KMS-11 (cell line): ENCODE data around the gene MYO1H.
A peak's percentile ranks its signal among the peaks of the same experiment; 100 is the strongest.
"Not testable (repeated sequence)": the region's sequence is repeated elsewhere in the genome, so short reads cannot be mapped to it uniquely, and the experiment has no call there.

Source experiments
- H2AFZ ChIP-seq: fragments of 200-600 bp; sonication (generic); 2 replicates; pipeline ENCODE4 v1.6.1; 2016; ENCODE audit warnings: antibody characterized with exemption, mixed run types, low read depth
- H3K27ac ChIP-seq: fragments of 200-600 bp; sonication (generic); 2 replicates; pipeline ENCODE4 v1.6.1; 2016; ENCODE audit warnings: mild to moderate bottlenecking, mixed run types
- H3K27me3 ChIP-seq: fragments of 200-600 bp; sonication (generic); 2 replicates; pipeline ENCODE4 v1.6.1; 2017; ENCODE audit warnings: mild to moderate bottlenecking, low read depth, mixed run types, moderate library complexity; ENCODE audit not compliant: insufficient read depth
- H3K36me3 ChIP-seq: fragments of 200-600 bp; sonication (generic); 2 replicates; pipeline ENCODE4 v1.6.1; 2017; ENCODE audit warnings: mild to moderate bottlenecking, mixed run types; ENCODE audit not compliant: insufficient read depth
- H3K4me1 ChIP-seq: fragments of 200-600 bp; sonication (generic); 2 replicates; pipeline ENCODE4 v1.6.1; 2016; ENCODE audit warnings: mild to moderate bottlenecking, low read depth, mixed run types; ENCODE audit not compliant: poor library complexity, severe bottlenecking
- H3K4me2 ChIP-seq: fragments of 200-600 bp; sonication (generic); 2 replicates; pipeline ENCODE4 v1.7.0; 2016; ENCODE audit warnings: mild to moderate bottlenecking, mixed run types
- H3K4me3 ChIP-seq: fragments of 200-600 bp; sonication (generic); IDR thresholded peaks from 2 replicates; pipeline ENCODE4 v1.6.1; 2017; ENCODE audit warnings: low read depth, low read length, mixed read lengths; ENCODE audit not compliant: insufficient read depth
- H3K79me2 ChIP-seq: fragments of 200-600 bp; sonication (generic); 2 replicates; pipeline ENCODE4 v1.6.1; 2016; ENCODE audit warnings: low read depth, mixed run types; ENCODE audit not compliant: insufficient read depth
- H3K9ac ChIP-seq: fragments of 200-600 bp; sonication (generic); 2 replicates; pipeline ENCODE4 v1.6.1; 2016; ENCODE audit warnings: mild to moderate bottlenecking, mixed run types
- H4K20me1 ChIP-seq: fragments of 200-600 bp; sonication (generic); 2 replicates; pipeline ENCODE4 v1.6.1; 2016; ENCODE audit warnings: mild to moderate bottlenecking, mixed run types; ENCODE audit not compliant: insufficient read depth
- TF ChIP-seq, protein P1 (sequence below): fragments of 200-600 bp; sonication (generic); conservative IDR thresholded peaks from 2 replicates; pipeline ENCODE4 v1.6.1; 2017; ENCODE audit warnings: low read depth, mild to moderate bottlenecking, antibody characterized with exemption, low read length, moderate library complexity, mixed read lengths

MYO1H gene

DNA sequence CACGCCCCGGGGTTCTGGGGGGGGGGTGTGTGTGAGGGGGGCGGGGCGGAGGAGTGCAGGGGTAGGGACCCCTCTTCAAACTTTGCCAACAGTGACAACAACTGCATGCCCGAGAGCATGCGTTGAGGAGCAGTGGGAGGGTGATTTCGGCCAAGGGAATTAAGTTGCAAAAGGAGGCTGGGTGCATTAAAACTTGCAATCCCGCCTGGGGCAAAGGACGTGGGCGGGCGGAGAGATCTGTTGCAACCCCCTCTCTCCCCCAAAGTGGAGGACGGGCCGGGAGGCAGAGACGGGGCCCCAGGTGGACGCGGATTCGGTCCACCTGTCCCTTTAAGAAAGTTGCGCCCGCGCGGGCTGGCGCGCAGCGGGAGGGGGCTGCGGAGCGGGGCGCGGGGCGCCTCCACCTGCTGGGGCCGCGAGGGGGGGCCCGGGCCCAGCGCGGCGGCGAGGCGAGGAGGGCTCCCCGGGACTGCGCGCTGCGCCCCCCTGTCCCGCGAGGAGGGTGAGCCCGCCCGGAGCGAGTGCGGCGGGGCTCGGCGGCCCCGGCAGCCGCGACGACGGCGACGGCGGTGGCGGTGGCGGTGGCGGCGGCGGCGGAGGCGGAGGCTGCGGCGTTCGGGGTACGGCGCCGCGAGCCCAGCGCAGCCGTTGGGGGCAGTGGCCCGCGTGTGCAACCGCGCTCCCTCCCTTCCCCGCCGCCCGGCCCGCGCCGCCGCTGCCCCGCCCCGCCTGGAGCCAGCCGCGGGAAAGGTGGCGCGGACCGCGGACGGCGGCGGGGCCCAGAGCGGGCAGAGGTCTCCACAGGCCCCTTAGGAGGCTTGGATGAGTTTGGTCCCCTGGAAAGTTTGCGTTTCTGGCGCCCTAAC lies 38.1 kb upstream of the MYO1H start:
- Histone ChIP-seq H3K4me1 (peaks cover 9% of the 10 kb centered on the region), H4K20me1 (no peaks in the 10 kb centered on the region), H3K27ac (peak overlapping the region; percentile 50), H3K4me3 (no peak overlapping the region), H3K27me3 (no peaks in the 10 kb centered on the region; the same call in 1 of the 2 replicates), H3K79me2 (no peaks in the 10 kb centered on the region), H3K9ac (peak overlapping the region; percentile 61; the same call in 1 of the 2 replicates), H2AFZ (peak overlapping the region; percentile 78), H3K36me3 (no peaks in the 10 kb centered on the region), H3K4me2 (peak overlapping the region; percentile 76)
- TF ChIP-seq, protein P1, sequence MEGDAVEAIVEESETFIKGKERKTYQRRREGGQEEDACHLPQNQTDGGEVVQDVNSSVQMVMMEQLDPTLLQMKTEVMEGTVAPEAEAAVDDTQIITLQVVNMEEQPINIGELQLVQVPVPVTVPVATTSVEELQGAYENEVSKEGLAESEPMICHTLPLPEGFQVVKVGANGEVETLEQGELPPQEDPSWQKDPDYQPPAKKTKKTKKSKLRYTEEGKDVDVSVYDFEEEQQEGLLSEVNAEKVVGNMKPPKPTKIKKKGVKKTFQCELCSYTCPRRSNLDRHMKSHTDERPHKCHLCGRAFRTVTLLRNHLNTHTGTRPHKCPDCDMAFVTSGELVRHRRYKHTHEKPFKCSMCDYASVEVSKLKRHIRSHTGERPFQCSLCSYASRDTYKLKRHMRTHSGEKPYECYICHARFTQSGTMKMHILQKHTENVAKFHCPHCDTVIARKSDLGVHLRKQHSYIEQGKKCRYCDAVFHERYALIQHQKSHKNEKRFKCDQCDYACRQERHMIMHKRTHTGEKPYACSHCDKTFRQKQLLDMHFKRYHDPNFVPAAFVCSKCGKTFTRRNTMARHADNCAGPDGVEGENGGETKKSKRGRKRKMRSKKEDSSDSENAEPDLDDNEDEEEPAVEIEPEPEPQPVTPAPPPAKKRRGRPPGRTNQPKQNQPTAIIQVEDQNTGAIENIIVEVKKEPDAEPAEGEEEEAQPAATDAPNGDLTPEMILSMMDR: no peak

DNA sequence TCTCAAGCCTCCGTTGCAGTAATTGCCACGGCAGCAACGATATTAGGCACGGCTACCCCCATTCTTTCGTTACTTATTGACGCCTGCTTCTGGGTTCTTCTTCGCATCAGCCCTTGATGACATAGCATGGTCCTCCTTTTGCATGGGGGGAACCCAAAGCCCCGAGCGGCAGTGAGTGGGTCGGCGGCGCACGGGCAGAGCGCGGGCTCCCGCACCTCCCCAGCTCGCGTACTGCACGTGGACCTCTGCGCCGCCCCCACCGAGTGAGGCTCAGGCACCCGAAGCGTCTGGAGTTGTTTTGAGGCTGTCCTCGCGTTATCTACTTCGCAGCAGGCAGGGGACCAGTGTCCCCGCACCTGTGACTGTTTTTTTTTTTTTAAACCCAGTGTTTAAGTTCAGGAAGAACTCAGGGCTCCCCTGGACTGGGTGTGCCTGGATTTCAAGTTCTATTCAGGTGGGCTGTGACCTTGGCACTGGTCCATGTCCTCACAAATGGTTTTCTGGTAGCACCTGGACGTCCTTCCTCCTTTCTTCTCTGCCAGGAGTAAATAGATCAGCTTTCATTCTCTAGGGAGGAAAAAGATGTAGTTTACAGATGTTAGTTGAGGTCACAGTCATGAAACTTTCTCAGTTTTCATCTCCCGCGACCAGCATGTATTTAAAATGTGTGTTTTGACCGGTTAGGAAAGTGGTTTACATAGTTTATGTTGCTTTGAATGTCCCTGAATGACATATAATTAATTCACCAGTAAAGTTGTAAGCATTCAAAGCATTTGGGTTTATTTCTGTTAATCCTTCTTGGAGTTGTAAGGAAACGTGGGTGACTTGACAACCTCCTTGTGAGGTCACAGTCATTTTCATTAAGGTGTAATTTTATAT lies 37.2 kb upstream of the MYO1H start:
- TF ChIP-seq, protein P1: no peak
- Histone ChIP-seq H3K9ac (peak overlapping the region; percentile 61; the same call in 1 of the 2 replicates), H3K27ac (peak overlapping the region; percentile 50), H3K4me1 (peaks cover 9% of the 10 kb centered on the region), H3K36me3 (no peaks in the 10 kb centered on the region), H3K79me2 (no peaks in the 10 kb centered on the region), H3K27me3 (no peaks in the 10 kb centered on the region; the same call in 1 of the 2 replicates), H3K4me2 (peak overlapping the region; percentile 76), H2AFZ (peak overlapping the region; percentile 78), H3K4me3 (no peak overlapping the region), H4K20me1 (no peaks in the 10 kb centered on the region)

DNA sequence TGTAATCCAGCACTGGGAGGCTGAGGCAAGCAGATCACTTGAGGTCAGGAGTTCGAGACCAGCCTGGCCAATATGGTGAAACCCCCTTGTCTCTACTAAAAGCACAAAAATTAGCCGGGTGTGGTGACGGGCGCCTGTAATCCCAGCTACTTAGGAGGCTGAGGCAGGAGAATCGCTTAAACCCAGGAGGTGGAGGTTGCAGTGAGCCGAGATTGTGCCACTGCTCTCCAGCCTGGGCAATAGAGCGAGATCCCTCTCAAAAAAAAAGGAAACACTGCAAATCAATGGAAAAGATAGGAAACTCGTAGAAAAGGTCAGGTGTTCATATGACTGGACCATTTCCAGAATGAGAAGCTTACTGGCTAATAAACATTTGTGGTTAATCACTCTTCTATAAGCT lies 26.4 kb upstream of the MYO1H start:
- not testable (repeated sequence) for H3K27me3 ChIP-seq, H3K27ac ChIP-seq, H3K4me2 ChIP-seq, H3K4me3 ChIP-seq, H4K20me1 ChIP-seq, H3K4me1 ChIP-seq, H3K36me3 ChIP-seq, H3K9ac ChIP-seq, H2AFZ ChIP-seq, H3K79me2 ChIP-seq

DNA sequence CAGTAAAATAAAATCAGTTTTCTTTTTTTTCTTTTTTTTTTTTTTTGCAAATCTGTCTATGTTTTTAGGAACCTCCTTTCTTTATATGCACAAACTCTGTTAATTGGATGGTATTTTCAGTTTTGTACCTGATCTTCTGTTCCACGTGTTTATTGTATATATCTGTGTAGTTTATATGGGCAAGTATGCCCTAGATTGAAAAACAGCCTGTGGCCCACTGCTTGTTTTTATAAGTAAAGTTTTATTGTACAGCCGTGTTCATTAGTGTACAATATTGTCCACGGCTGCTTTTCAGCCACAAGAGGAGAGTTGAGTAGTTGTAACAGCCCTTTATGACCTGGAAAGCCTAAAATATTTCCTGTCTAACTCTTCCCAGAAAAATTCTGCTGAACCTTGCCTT lies 18.7 kb upstream of the MYO1H start:
- H3K36me3 ChIP-seq: no peaks in the 10 kb centered on the region
- no peaks in the 10 kb centered on the region for H4K20me1 ChIP-seq
- H2AFZ ChIP-seq: no peak overlapping the region
- H3K4me3 ChIP-seq: no peak overlapping the region
- H3K27me3 ChIP-seq: no peaks in the 10 kb centered on the region
- no peaks in the 10 kb centered on the region for H3K4me1 ChIP-seq
- no peak overlapping the region for H3K27ac ChIP-seq
- H3K79me2 ChIP-seq: no peaks in the 10 kb centered on the region
- TF ChIP-seq, protein P1: no peak
- H3K9ac ChIP-seq: no peak overlapping the region
- no peak overlapping the region for H3K4me2 ChIP-seq
